K562 (cell line): ENCODE results near the gene TNRC6B. TPM values are rescaled to one million over a fixed set of nuclear protein-coding genes. Genes with fewer than 3 reads are reported as not detected.

Experiments
- ATAC-seq: fragments of 200-7000 bp; cut with Tn5 transposase; 3 replicates; pipeline ENCODE4 v1.9.1; 2020; ENCODE audit warnings: moderate library complexity
- BruUV-seq: library from RNA; stranded (reverse); fragments of 400-500 nt; replicated peaks from 2 replicates; lab custom pipeline; 2021; lab: Mats Ljungman, UMichigan
- CTCF ChIA-PET: fragments of 300-600 bp; formaldehyde crosslinking; extraction: SDS; loops from one replicate; lab custom pipeline; 2021; ENCODE audit warnings: low intra/inter-chr PET ratio; lab: Yijun Ruan, JAX
- POLR2A ChIA-PET: fragments of 300-600, 350-650 bp; sonication (Branson Sonifier 250); formaldehyde crosslinking; extraction: SDS; loops from one replicate; lab custom pipeline; 2021; ENCODE audit warnings: antibody characterized with exemption, inconsistent platforms; lab: Yijun Ruan, JAX
- DNase-seq, 4 experiments: peaks; one replicate each; pipeline versions ENCODE4 v3.0.0 to v3.0.0-alpha.2; 2011 to 2018; ENCODE audit warnings: low spot score in 3 of 4, mixed read lengths in 3 of 4; ENCODE audit errors: extremely low read depth in 1 of 4
- FAIRE-seq: peaks from 2 replicates; lab custom pipeline; 2011; peaks lifted over from hg19 to GRCh38; lab: Jason Lieb, UNC
- H2AFZ ChIP-seq: 2 replicates; pipeline ENCODE4 v1.6.0; 2011; ENCODE audit warnings: low read depth, low read length, control low read depth, inconsistent platforms
- H3K27ac ChIP-seq: fragments of 200-600 bp; 3 replicates; pipeline ENCODE4 v1.8.0; 2011; ENCODE audit warnings: low read depth, mild to moderate bottlenecking, control low read depth, inconsistent platforms, low read length, moderate library complexity, mixed read lengths; ENCODE audit errors: extremely low read depth
- H3K27me3 ChIP-seq, 2 experiments: fragments of 300-600 bp in 1 of 2; 2 replicates in 1 of 2; 3 replicates in 1 of 2; pipeline versions ENCODE4 v1.6.0 to v1.8.0; 2011; ENCODE audit warnings: inconsistent platforms in 2 of 2, low read length in 2 of 2, mild to moderate bottlenecking in 1 of 2, mixed read lengths in 1 of 2, moderate library complexity in 1 of 2; ENCODE audit not compliant: control insufficient read depth in 2 of 2, insufficient read depth in 2 of 2
- H3K36me3 ChIP-seq: fragments of 300-600 bp; 3 replicates; pipeline ENCODE4 v1.8.0; 2011; ENCODE audit warnings: mild to moderate bottlenecking, low read length, inconsistent platforms; ENCODE audit not compliant: control insufficient read depth, insufficient read depth
- H3K4me1 ChIP-seq, 2 experiments: fragments of 200-600 bp in 1 of 2; replicated peaks in 1 of 2; 2 replicates in 1 of 2; 3 replicates in 1 of 2; pipeline versions ENCODE4 v1.5.1 to v1.8.0; 2011; ENCODE audit warnings: inconsistent platforms in 2 of 2, low read length in 2 of 2, mild to moderate bottlenecking in 1 of 2, mixed read lengths in 1 of 2, moderate library complexity in 1 of 2; ENCODE audit not compliant: control insufficient read depth in 2 of 2, insufficient read depth in 2 of 2
- H3K4me2 ChIP-seq: 2 replicates; pipeline ENCODE4 v1.6.1; 2011; ENCODE audit warnings: low read length, control low read depth, inconsistent platforms, mixed read lengths; ENCODE audit not compliant: insufficient read depth
- H3K4me3 ChIP-seq: fragments of 200-600 bp; sonication (generic), shearing (Covaris generic); 2 replicates; pipeline ENCODE4 v1.5.1; 2016; ENCODE audit warnings: control low read depth, inconsistent platforms
- H3K79me2 ChIP-seq: fragments of 200-600 bp; 3 replicates; pipeline ENCODE4 v1.8.0; 2011; ENCODE audit warnings: low read length, inconsistent platforms; ENCODE audit not compliant: control insufficient read depth, insufficient read depth
- H3K9ac ChIP-seq, 2 experiments: 2 replicates each; pipeline versions ENCODE4 v1.6.0 to v1.6.1; 2011; ENCODE audit warnings: low read depth in 2 of 2, low read length in 2 of 2, control low read depth in 1 of 2, inconsistent platforms in 1 of 2, mild to moderate bottlenecking in 1 of 2, mixed read lengths in 1 of 2; ENCODE audit not compliant: insufficient read depth in 1 of 2
- H3K9me1 ChIP-seq: one replicate; pipeline ENCODE4 v1.6.0; 2011; ENCODE audit warnings: inconsistent platforms, mild to moderate bottlenecking, low read length, moderate library complexity; ENCODE audit not compliant: control insufficient read depth, insufficient read depth
- H3K9me3 ChIP-seq: replicated peaks from 2 replicates; pipeline ENCODE4 v1.5.1; 2011; ENCODE audit warnings: low read depth, low read length, inconsistent platforms; ENCODE audit not compliant: control insufficient read depth, insufficient read depth
- H4K20me1 ChIP-seq: replicated peaks from 2 replicates; pipeline ENCODE4 v1.6.1; 2011; ENCODE audit warnings: low read length, inconsistent platforms, mixed read lengths; ENCODE audit not compliant: control insufficient read depth, insufficient read depth
- BCL6 ChIP-seq: fragments of 250-450 bp; sonication (Bioruptor Pico); IDR thresholded peaks from 2 replicates; pipeline ENCODE4 v1.4.0; 2020
- CC2D1A ChIP-seq: fragments of 450-650 bp; IDR thresholded peaks from 2 replicates; pipeline ENCODE4 v1.6.1; 2017; ENCODE audit warnings: mild to moderate bottlenecking
- HDAC8 ChIP-seq: fragments of 450-650 bp; IDR thresholded peaks from 2 replicates; pipeline ENCODE4 v1.6.1; 2016; ENCODE audit warnings: mild to moderate bottlenecking, missing genetic modification characterization, moderate library complexity, missing compliant biosample characterization
- KDM4B ChIP-seq, 2 experiments: fragments of 450-650 bp in 1 of 2; sonication (generic) in 1 of 2; IDR thresholded peaks; 2 replicates each; pipeline ENCODE4 v1.6.1; 2016 to 2017; ENCODE audit warnings: borderline replicate concordance in 2 of 2, antibody characterized with exemption in 1 of 2, low read depth in 1 of 2, mild to moderate bottlenecking in 1 of 2
- PRMT5 ChIP-seq: sonication (generic); formaldehyde crosslinking; IDR thresholded peaks from 2 replicates; pipeline ENCODE4 v1.5.0; 2020; ENCODE audit warnings: missing genetic modification reagents
- SIRT6 ChIP-seq: IDR thresholded peaks from one replicate; pipeline ENCODE4 v1.6.1; 2012; ENCODE audit warnings: low read depth, mild to moderate bottlenecking, control low read depth, inconsistent platforms, low read length, moderate library complexity
- SMARCA4 ChIP-seq: fragments of 450-650 bp; IDR thresholded peaks from 2 replicates; pipeline ENCODE4 v1.6.1; 2016
- TCF7L2 ChIP-seq: fragments of 150-350 bp; IDR thresholded peaks from 2 replicates; pipeline ENCODE4 v1.6.1; 2016; ENCODE audit warnings: low read depth, mild to moderate bottlenecking, low read length, moderate library complexity
- ZNF133 ChIP-seq: fragments of 250-450 bp; sonication (Bioruptor Pico); IDR thresholded peaks from 2 replicates; pipeline ENCODE4 v1.4.0; 2020; ENCODE audit warnings: mild to moderate bottlenecking
- WGBS: fragments of 100-300 bp; shearing (Covaris generic); methylation state at CpG from one replicate; pipeline ENCODE4 v1.1.6; 2016; ENCODE audit warnings: low coverage, mixed read lengths; ENCODE audit not compliant: insufficient coverage; ENCODE audit errors: missing lambda C conversion rate; 5-methylcytosine and 5-hydroxymethylcytosine counted together
- in situ Hi-C: fragments of 300-500 bp; cut with MboI; formaldehyde crosslinking; loops from 4 replicates; pipeline ENCODE4 v1.15.0; 2018; ENCODE audit warnings: inconsistent platforms, mixed read lengths
- intact Hi-C: fragments of 100-400 bp; cut with micrococcal nuclease; formaldehyde crosslinking; loops from 2 replicates; pipeline ENCODE4 v1.14.2; 2022
- polyA plus RNA-seq, 8 experiments: library from polyadenylated mRNA; depleted of rRNA in 4 of 8; stranded (reverse) in 5 of 8; unstranded in 3 of 8; fragments of >200 nt; fragmentation: Nextera tagmentation in 2 of 8; fragmentation: Illumina TruSeq in 1 of 8; extraction: Ambion mirVana in 2 of 8; extraction: Trizol in 1 of 8; gene quantifications; 2 replicates each; pipeline versions ENCODE4 v1.2.1 to v1.2.3, GENCODE V29; 2011 to 2014; ENCODE audit warnings: inconsistent platforms in 1 of 8, missing spikeins in 1 of 8
- total RNA-seq, 7 experiments: library from RNA; depleted of rRNA in 6 of 7; stranded (reverse); fragments of >200 nt in 6 of 7; fragmentation: Illumina TruSeq in 2 of 7; extraction: Trizol in 2 of 7; gene quantifications; 2 replicates each; pipeline versions ENCODE4 v1.2.1 to v1.2.3, GENCODE V29; 2011 to 2021; ENCODE audit warnings: low replicate concordance in 1 of 7
- TF ChIP-seq, protein P1 (sequence below): sonication (generic); formaldehyde crosslinking; IDR thresholded peaks from 2 replicates; pipeline ENCODE4 v1.8.0; 2023; ENCODE audit warnings: missing genetic modification reagents, mild to moderate bottlenecking, borderline replicate concordance
- TF ChIP-seq, protein P2 (sequence below): fragments of 250-450 bp; sonication (Bioruptor Pico); IDR thresholded peaks from 2 replicates; pipeline ENCODE4 v1.5.0; 2021; ENCODE audit warnings: mild to moderate bottlenecking, borderline replicate concordance

TNRC6B gene
- total and polyA plus RNA-seq, 9 of the 15 experiments (the other 6 are each of a cell fraction or from before 2014, with no cell fraction given) = 0.96 to 18.8 (median 10.8) TPM

DNA sequence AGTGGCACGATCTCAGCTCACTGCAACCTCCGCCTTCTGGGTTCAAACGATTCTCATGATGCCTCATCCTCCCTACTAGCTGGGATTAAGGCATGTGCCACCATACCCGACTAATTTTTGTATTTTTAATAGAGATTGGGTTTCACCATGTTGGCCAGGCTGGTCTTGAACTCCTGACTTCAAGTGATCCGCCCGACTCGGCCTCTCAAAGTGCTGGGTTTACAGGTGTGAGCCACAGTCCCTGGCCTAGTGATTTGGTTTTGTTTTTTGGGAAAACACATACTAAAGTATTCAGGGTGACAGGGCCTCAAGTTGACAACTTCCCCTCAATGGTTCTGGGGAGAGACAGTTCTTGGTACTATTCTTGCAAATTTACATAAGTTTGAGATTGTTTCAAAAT lies 22.1 kb downstream of the TNRC6B start:
- no TSS peak for BruUV-seq
- intact Hi-C loops = no loop called here
- TF ChIP-seq KDM4B (IDR thresholded peaks at IDR 0.05; ENCODE audit: borderline replicate concordance in 2 of 2, low read depth in 1 of 2) (no peak), BCL6 (CRISPR knock-in tag) (no peak), TCF7L2 (no peak), PRMT5 (CRISPR knock-in tag) (no peak), ZNF133 (CRISPR knock-in tag) (no peak), SMARCA4 (no peak), SIRT6 (no peak), CC2D1A (no peak), HDAC8 (tag) (no peak)
- TF ChIP-seq, protein P1, sequence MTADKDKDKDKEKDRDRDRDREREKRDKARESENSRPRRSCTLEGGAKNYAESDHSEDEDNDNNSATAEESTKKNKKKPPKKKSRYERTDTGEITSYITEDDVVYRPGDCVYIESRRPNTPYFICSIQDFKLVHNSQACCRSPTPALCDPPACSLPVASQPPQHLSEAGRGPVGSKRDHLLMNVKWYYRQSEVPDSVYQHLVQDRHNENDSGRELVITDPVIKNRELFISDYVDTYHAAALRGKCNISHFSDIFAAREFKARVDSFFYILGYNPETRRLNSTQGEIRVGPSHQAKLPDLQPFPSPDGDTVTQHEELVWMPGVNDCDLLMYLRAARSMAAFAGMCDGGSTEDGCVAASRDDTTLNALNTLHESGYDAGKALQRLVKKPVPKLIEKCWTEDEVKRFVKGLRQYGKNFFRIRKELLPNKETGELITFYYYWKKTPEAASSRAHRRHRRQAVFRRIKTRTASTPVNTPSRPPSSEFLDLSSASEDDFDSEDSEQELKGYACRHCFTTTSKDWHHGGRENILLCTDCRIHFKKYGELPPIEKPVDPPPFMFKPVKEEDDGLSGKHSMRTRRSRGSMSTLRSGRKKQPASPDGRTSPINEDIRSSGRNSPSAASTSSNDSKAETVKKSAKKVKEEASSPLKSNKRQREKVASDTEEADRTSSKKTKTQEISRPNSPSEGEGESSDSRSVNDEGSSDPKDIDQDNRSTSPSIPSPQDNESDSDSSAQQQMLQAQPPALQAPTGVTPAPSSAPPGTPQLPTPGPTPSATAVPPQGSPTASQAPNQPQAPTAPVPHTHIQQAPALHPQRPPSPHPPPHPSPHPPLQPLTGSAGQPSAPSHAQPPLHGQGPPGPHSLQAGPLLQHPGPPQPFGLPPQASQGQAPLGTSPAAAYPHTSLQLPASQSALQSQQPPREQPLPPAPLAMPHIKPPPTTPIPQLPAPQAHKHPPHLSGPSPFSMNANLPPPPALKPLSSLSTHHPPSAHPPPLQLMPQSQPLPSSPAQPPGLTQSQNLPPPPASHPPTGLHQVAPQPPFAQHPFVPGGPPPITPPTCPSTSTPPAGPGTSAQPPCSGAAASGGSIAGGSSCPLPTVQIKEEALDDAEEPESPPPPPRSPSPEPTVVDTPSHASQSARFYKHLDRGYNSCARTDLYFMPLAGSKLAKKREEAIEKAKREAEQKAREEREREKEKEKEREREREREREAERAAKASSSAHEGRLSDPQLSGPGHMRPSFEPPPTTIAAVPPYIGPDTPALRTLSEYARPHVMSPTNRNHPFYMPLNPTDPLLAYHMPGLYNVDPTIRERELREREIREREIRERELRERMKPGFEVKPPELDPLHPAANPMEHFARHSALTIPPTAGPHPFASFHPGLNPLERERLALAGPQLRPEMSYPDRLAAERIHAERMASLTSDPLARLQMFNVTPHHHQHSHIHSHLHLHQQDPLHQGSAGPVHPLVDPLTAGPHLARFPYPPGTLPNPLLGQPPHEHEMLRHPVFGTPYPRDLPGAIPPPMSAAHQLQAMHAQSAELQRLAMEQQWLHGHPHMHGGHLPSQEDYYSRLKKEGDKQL (CRISPR knock-in tag) = no peak
- TF ChIP-seq, protein P2, sequence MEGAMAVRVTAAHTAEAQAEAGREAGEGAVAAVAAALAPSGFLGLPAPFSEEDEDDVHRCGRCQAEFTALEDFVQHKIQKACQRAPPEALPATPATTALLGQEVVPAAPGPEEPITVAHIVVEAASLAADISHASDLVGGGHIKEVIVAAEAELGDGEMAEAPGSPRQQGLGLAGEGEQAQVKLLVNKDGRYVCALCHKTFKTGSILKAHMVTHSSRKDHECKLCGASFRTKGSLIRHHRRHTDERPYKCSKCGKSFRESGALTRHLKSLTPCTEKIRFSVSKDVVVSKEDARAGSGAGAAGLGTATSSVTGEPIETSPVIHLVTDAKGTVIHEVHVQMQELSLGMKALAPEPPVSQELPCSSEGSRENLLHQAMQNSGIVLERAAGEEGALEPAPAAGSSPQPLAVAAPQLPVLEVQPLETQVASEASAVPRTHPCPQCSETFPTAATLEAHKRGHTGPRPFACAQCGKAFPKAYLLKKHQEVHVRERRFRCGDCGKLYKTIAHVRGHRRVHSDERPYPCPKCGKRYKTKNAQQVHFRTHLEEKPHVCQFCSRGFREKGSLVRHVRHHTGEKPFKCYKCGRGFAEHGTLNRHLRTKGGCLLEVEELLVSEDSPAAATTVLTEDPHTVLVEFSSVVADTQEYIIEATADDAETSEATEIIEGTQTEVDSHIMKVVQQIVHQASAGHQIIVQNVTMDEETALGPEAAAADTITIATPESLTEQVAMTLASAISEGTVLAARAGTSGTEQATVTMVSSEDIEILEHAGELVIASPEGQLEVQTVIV (CRISPR knock-in tag) = no peak

More for the DNA sequence above, 22.1 kb downstream of the TNRC6B start:
- Histone ChIP-seq H3K9ac (no peak overlapping the region), H3K79me2 (peaks cover 92% of the 10 kb centered on the region), H3K36me3 (peaks cover 6% of the 10 kb centered on the region; the same call in 1 of the 3 replicates), H3K27me3 (no peaks in the 10 kb centered on the region), H4K20me1 (peaks cover 12% of the 10 kb centered on the region), H3K4me1 (peaks cover 4 to 25% of the 10 kb centered on the region in 2 experiments; a peak in 3 of 5 replicates), H3K4me2 (no peak overlapping the region), H3K4me3 (no peak overlapping the region), H3K9me1 (no peaks in the 10 kb centered on the region), H3K27ac (no peak overlapping the region), H3K9me3 (no peaks in the 10 kb centered on the region), H2AFZ (no peak overlapping the region)
- DNase-seq = no peak
- POLR2A ChIA-PET = interaction anchor here (0.6 kb wide), 1 partner anchor 922 kb away, joined by 3 read pairs; no protein-coding TSS in a partner anchor
- ATAC-seq = no peak
- WGBS = 77% methylated on average over 7 of the region's 7 CpGs
- in situ Hi-C loops = no loop called here
- CTCF ChIA-PET = no interaction called here
- no peak for FAIRE-seq
